Right lung (tissue), 5 donors: Measurements from ENCODE around the gene HERC2. TPM values are rescaled to one million over a fixed set of nuclear protein-coding genes. Genes with fewer than 3 reads are reported as not detected.
A peak's percentile ranks its signal among the peaks of the same experiment; 100 is the strongest.
"Not testable (repeated sequence)": the region's sequence is repeated elsewhere in the genome, so short reads cannot be mapped to it uniquely, and the experiment has no call there.

Experiments
- DNase-seq, 2 donors: peaks; one replicate each; pipeline ENCODE4 v3.0.0-alpha.2; 2013
- polyA plus RNA-seq, 5 donors: library from polyadenylated mRNA; unstranded; fragments of 120-200 nt; gene quantifications; one replicate each; pipeline versions ENCODE4 v1.2.1 to v1.2.3, GENCODE V29; 2013; ENCODE audit warnings: inconsistent platforms in 1 of 5, low replicate concordance in 1 of 5; ENCODE audit not compliant: insufficient read length in 5 of 5, insufficient read depth in 1 of 5

The HERC2 gene
- polyA plus RNA-seq, 5 donors, result 44.8 to 60.7 (median 54.1) TPM

DNA sequence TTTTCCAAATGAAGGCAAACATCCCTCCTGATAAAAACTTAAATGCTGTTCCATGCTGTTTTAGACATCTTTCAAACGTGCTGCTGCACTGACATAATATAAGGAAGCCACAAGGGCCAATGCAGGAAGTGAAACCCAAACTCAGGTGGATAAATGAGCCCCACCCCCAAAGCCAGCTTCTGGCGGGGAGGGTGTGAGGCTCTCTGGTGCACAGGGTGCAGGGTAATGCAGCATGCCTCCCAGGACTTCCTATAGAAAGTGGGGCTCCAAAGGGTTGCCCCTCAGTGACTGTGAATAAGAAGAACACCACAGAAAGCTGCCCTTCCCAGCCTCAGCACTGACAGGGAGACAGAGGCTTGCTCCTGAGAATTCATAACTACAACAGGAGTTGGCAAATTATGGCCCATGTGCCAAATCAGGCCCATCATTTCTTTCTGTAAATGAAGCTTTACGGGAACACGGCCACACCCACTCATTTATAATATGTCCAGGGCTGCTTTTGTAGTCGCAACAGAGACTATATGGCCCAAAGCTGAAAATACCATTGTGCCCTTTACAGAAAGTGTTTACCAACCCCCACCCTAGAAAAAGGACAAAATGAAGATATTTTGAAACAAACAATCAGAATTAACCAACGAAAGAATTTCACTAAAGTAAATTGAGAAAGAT, 185.6 kb downstream of the HERC2 start:
- not testable (repeated sequence) for DNase-seq

DNA sequence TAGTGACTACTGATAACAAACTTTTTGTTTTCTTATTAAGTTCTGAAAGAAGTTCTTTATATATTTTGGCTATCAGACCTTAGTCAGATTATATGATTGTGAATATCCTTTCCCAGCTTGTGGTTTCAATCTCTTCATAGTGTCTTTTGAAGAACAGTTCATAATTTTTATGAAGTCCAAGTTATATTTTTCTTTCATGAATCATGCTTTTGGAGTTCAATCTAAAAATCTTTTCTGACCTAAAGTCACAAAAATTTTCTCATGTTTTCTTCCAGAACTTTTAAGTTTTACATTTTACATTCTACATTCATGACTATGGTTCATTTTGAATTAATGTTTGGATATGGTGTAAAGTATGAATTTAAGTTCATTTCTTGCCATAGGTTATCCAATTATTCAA, 188.7 kb downstream of the HERC2 start:
- DNase-seq, result no peak

DNA sequence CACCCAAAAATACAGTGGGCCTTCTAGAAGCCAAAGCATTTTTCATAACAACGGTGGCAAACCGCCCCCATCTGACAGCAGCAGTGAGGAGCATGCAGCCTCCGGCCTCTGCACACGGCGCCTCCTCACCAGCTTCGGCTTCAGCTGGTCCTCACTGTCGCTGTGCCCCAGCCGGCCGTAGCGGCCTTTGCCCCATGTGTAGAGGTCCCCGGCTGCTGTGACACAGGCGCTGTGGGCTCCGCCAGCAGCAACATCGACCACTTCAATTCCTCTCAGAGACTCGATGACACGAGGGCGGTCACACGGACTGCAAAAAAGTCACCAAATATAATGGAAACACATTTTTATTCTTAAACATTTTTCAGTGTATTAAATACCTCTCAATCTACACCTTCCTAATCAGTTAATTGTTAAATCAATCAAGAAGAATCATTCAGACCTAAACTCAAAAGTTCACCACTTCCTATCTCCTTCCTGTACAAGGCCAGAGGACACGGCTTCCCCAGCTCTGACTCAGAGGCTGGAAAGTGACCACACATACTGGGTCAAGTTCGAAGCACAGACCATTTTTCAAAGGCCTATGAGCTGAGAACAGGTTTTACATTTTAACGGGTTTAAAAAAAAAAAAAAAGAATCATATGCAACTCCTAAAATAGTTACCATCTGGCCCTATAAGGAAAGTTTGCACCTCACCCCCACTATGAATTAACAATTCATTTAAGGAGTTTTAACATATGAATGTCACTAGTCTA, 189.3 kb downstream of the HERC2 start:
- DNase-seq, result no peak

DNA sequence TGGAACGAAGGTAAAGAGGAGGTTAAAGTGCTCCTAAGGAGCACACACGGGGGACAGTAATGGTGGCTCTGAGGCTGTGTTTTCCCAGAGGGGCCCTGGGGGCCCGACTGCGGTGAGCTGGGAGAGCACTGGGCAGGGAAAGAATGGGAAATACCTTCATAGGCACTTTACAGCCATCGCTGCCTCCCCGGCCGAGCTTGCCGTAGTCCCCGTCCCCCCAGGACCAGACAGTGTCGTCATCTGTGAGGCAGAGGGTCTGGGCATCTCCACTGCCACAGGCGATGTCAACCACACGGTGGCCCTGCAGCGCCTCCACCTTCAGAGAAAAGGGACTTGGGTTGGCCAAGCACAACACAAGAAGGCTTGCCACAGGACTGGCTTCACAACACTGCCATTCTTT, 190.0 kb downstream of the HERC2 start:
- no peak for DNase-seq

DNA sequence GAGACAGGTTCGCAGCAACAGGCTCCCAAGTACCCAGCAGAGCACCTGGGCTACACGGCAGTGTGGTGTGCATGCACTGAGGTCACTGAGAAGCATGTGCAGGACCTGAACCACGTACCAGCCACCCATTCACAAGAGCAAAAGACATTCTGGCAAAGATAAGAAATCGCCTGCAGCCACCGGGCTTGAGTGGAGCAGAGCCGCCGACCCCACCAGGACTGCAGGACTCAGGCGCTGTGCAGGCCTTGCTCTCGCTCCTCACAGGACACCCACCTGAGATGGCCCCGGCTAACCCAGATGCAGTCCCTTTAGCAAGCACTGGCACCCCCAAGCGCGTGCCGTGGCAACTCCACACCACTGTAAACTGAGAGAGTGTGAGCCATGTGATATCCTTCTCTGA, 190.6 kb downstream of the HERC2 start:
- DNase-seq, result no peak

DNA sequence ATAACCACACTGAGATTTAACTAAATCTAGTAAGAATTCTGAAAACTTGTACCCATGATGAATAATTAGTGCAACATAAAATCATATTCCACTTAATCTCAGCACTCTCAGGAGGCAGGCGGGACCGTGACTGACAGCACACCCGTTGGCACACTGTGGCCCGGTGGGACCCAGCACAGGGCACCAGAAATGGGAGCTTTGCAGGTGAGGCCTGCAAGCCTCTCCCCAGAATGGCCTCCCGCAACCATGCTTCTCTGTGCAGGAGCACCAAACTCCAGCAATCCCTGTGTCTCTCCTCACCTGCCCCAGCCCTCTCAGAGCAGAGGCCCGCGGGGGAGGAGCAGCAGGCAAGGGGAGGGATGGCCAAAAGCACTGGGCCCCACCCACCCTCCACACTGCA, 191.3 kb downstream of the HERC2 start:
- no peak for DNase-seq

DNA sequence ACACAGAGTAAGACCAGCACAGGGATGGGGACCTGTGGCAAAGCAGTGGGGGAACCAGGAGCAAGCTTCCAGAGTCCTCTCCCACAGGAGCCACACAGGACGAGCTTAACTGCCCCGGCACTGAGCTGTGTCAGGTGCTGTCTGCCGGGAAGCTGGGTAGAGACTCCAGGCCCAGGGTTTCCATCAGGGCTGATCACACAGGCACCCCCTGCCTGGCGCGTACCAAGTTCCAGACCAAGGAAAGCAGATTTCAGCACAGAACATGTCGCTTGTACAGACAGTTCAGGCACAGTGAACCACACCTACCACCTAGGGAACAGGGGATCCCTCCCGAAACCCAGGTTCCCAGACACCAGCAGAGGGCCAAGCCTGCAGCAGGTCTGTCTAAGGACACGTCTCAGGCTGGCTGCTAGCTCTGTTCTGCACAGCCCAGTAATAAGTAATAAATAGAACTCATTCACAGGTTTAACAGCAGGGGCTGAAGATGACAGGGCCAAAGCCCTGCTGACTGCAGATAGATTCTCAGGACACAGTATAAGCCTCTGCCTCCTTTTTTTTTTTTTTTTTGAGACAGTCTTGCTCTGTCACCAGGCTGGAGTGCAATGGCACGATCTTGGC, 192.6 kb downstream of the HERC2 start:
- no peak for DNase-seq

DNA sequence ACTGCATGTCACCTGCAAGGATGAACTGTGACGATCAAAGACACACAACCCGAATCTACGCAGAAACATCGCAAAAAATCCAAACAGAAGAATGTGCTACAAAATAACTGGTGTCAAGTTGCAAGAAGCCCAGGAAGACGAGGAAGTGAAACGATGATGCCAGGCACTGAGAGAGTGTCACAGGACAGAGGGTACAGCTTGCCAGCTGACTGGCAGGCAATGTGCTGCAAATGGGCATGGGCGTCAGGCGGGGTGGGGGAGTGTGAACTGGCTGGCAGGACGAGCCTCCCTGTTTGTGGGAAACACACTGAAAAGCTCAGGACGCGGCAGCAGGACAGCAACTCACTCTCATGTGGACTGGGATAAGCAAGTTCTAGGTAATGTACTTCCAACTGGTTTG, 193.9 kb downstream of the HERC2 start:
- no peak for DNase-seq

DNA sequence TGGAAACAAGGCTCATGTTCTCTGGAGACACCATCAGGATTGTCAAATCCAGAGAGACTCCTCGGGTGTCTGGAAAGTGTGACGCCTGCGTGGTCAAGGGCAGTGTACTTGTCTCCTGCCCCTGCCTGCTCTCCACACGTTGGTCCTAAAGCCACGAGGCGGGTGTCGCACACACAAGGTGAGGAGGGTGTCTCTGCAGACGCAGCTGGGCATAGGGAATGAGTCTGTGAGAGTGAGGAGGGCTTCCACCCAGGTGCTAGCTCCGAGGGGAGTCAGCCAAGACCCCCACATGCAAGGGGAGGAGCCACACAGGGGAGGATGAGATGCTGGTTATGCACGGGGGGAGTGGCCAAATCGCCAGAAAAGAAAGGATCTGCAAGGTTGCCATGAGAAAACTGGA, 194.9 kb downstream of the HERC2 start:
- DNase-seq, result no peak

DNA sequence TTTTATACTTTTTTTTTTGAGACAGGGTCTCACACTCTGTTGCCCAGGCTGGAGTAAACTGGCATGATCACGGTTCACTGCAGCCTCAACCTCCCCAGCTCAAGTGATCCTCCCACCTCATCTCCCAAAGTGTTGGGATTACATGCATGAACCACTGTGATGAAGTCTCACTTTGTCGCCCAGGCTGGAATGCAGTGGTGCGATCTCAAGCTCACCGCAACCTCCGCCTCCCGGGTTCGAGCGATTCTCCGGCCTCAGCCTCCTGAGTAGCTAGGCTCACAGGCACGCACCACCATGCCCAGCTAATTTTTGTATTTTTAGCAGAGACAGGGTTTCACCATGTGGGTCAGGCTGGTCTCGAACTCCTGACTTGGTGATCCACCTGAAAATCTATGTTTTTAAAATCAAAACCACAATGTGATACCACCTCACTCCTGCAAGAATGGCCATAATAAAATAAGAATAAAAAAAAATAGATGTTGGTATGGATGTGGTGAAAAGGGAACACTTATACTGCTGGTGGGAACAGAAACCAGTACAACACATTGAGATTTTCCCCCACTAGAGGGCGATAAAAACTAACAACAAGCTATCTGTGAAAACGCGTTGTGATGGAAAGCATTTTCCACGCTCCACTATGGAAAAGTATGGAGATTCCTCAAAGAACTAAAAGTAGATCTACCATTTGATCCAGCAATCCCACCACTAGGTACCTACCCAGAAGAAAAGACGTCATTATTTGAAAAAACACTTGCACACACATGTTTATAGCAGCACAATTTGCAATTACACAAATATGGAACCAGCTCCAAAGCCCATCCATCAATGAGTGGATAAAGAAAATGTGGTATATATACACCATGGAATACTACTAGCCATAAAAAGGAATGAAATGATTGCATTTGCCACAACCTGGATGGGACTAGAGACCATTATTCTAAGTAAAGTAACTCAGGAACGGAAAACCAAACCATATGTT, 196.0 kb downstream of the HERC2 start:
- DNase-seq, result peak in 1 of 2 donors; percentile 45

DNA sequence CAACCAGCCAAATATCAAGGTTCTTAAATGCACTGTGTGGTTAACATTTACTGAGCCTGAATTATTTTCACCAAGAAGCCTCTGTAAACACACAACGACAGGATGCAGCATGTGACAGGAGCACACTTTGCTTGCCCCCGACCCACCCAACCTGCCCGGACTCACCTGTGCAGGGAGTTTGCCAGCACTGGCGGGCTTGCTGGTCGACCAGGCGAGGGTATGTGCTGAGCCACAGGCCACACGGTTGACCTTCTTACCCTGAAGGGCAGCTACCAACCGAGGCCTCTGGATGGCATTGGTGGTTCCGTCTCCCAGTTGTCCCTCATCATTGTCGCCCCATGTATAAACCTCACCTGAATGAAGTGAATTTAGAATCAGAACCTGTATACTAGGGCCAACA, 197.1 kb downstream of the HERC2 start:
- DNase-seq, result no peak

DNA sequence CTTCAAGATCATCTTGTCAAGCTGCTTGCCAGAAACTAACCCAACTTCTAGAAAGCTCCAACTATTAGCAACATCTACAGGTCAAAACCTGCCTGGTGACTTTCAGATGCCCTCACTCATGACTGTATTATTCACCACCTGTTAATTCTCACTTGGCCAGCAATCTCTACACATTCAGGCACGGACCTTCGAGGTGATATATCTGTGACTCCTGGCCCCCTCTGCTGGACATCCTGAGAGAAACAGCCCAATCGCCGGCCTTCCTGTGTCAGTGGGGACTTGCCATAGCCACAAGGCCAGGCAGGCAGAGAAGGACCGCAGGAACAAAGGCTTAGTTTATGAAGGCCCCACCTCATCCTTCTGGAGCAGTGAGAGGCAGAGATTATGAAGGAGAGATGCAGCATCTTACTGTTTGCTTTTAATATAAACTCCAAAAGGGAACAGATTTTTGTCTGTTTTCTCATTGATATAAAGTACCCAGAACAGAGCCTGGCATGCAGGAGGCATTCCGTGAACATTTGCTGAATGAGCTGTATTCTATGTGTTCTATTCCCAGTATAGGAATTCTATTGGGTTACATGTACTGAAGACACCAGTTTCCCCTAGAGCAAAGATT, 198.5 kb downstream of the HERC2 start:
- peak in 1 of 2 donors; percentile 64 for DNase-seq

DNA sequence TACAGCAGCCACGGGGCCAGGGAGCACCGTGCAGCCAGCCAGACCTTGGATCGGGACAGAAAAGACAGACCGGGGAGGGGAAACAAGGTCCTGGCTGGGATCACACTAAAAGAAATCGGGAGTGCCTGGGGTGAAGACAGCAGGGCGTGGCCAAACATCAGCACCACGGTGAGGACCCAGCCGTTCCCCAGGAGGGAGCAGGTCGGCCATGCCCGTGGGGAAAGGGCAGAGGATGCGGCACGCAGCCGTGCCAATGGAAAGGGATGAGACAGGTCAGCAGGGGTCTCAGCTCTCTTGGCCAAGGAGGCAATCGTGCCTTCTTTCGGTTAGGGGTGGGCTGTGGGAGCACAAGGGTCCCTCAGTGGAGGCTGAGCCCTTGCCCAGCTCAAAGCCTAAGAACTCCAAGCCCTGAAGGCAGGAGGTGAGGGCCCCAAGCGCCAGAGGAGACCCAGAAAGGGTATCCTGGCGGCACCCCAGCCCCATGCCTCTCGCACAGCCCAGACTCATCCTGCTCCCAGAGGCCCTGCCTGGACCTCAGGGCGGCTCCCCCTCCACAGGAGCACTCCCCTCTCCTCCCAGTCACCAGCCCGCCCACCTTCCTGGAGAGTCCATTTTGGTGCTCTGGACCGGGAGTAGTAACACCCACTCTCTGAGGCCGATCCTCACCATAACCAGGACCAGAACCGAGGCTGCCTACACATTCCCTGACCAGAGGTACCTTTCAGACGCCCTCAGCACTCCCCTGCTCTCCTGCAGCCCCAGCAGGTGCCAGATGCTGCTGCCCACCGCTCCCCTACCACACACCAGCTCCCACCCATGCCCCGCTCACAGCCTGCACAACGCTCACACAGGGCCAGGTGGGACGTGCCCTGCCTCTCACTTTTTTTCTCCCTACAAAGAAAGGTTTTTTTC, 199.7 kb downstream of the HERC2 start:
- no peak for DNase-seq

DNA sequence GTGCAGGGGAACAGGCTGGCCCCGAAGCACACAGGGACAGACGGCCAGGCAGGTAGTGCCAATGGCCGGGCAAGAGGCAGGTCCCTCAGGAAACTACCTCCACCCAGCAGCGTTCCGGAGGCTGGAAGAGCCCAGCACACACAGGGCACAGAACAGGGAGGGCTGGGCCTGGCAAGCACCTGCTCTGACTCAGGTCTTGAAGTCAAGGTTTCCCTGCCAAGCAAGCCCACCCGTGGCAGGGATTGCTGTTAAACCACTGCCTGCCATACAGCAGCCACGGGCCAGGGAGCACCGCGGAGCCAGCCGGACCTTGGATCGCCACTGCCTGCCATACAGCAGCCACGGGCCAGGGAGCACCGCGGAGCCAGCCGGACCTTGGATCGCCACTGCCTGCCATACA, 200.4 kb downstream of the HERC2 start:
- DNase-seq, result not testable (repeated sequence)

DNA sequence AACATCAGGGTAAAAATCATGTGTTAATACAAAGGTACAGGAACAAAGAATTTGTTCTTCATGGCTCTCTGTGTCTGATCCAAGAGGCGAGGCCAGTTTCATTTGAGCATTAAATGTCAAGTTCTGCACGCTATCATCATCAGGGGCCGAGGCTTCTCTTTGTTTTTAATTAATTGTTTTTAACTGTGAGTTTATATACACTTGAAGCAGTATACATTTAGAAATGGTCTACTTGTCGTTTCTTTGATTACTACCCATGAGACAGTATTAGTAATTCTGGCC, 201.7 kb downstream of the HERC2 start:
- no peak for DNase-seq

DNA sequence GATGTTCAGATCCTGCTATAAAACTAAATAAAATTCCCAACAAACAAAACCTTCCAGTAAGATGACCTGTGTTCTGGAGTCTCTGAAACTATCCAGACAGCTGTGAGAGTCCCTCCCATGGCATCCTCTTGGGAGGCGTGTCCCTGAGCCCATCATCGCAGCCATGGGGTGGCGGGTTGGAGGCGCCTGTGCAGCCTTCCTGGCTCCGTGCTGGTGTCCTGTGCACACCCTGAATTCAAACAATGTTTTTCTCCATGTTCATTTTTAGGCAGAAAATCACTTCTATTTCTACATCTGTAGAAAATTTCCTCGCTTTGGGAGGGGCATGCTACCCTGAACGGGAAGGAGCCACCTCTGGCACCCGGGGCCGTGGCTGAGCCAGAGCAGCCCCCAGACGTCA, 203.4 kb downstream of the HERC2 start:
- DNase-seq, result no peak

DNA sequence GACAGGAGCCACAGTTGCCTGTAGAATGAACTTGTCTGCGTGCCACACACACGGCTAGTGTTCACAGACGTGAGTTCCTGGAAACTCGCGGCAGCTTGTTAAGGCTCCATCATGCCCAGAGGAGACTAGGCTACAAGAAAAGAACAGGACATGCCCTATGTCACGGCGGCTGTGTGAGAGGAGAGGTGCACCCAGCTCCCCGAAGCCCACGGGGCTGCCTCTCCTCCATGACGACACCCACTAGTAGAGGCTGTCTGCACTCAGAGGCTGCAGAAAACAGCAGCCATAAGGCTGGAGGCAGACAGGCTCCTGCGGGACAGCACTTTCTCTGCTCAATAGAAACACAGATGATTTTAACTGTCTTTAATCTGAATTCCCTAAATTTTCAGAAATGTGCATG, 203.9 kb downstream of the HERC2 start:
- no peak for DNase-seq

DNA sequence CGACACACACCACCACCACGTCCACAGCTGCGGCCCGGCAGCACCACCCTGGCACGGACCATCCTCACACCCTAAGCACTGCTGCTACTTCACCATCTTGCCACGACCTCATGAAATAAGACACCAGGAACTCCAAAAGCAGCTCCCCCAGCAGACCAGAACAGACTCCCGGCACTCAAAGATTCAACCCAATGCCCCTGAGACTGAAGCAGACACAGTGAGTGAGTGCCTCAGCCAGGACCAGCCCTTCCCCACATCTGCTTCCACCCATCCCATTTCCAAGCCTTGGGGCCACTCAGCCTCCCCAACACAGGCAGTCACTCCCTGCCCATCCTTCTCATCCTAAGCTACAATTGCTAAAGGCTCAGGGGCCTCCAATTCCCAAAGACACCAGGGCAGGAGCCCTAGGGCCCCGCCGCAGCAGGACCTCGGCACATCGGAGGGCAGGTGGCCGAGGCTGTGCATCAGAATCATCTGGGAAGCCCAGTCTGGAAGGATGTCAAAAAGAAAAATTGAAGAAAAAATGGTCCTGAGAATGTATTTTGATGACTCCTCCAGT, 204.5 kb downstream of the HERC2 start:
- DNase-seq, result no peak

DNA sequence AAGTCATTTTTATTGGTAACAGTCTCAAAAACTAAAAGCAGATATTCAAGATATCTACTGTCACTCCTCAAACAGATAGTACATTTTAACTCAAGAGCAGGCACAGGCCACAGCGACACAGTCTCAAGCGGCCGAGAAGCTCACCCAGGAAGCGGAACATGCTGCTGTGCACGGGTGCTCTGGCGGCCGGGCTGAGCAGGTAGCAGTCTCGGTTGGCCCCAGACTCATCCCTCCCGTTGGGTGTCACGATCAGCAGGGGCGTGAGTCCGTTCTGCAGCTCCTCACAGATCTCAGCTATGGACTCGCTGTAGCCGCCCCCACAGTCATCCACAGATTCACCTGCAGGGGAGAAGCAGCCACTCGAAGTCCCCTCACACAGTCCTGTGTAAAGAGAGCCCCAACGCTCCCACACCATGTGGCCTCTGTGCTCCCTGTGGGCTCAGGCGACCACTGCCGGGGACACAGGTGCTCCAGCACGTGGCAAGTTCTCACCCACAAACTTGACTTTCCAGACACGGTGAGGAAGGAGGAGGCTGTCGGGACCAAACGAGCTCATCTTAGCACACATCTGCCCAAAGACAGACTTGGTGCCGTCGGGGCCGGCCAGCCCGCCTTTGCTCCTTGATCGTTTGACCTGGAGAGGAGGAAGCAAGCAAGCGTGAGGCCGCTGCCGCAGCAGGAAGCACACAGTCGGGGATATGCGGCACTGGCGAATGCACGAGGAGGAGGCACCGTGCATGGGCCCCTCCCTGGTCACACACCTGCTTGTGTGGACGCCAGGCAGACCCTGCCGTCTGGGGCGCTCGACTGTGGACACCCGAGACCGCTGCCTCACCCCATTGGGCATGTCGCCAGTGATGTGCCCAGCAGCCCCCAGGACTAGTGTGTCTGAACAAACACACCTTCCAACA, 205.2 kb downstream of the HERC2 start:
- no peak for DNase-seq
